ENCODE results near the gene AGMAT.

The AGMAT gene

GRCh38 chr1:15626269-15626950 lies 41.6 kb upstream of the AGMAT start:
- no peak for TF ChIP-seq REST (IDR thresholded peaks at IDR 0.05; ENCODE audit: insufficient read depth in 1 of 2, low read depth in 2 of 2, low read length in 2 of 2)
- no peak for TF ChIP-seq TAF1 (IDR thresholded peaks at IDR 0.05; ENCODE audit: borderline replicate concordance, insufficient read depth, low read length)
- TF ChIP-seq SIN3A (IDR thresholded peaks at IDR 0.05; ENCODE audit: borderline replicate concordance, insufficient read depth, low read length): no peak
- TF ChIP-seq POLR2AphosphoS5 (IDR thresholded peaks at IDR 0.05; ENCODE audit: low read depth, low read length): no peak
- TF ChIP-seq FOXP2 (optimal IDR thresholded peaks at IDR 0.05; ENCODE audit: borderline replicate concordance, extremely low read depth, extremely low read length, insufficient read depth): no peak

- no peak for TF ChIP-seq FOXP2 (optimal IDR thresholded peaks at IDR 0.05; ENCODE audit: borderline replicate concordance, extremely low read depth, extremely low read length, insufficient read depth)
- TF ChIP-seq SIN3A (IDR thresholded peaks at IDR 0.05; ENCODE audit: borderline replicate concordance, insufficient read depth, low read length): no peak
- TF ChIP-seq TAF1 (IDR thresholded peaks at IDR 0.05; ENCODE audit: borderline replicate concordance, insufficient read depth, low read length): no peak
- no peak for TF ChIP-seq POLR2AphosphoS5 (IDR thresholded peaks at IDR 0.05; ENCODE audit: low read depth, low read length)
- no peak for TF ChIP-seq REST (IDR thresholded peaks at IDR 0.05; ENCODE audit: insufficient read depth in 1 of 2, low read depth in 2 of 2, low read length in 2 of 2)
Observed at GRCh38 chr1:15625056-15625917, 40.4 kb upstream of the AGMAT start.

GRCh38 chr1:15624133-15624714 lies 39.4 kb upstream of the AGMAT start:
- TF ChIP-seq REST (IDR thresholded peaks at IDR 0.05; ENCODE audit: insufficient read depth in 1 of 2, low read depth in 2 of 2, low read length in 2 of 2) (no peak), POLR2AphosphoS5 (IDR thresholded peaks at IDR 0.05; ENCODE audit: low read depth, low read length) (no peak), SIN3A (IDR thresholded peaks at IDR 0.05; ENCODE audit: borderline replicate concordance, insufficient read depth, low read length) (no peak), FOXP2 (optimal IDR thresholded peaks at IDR 0.05; ENCODE audit: borderline replicate concordance, extremely low read depth, extremely low read length, insufficient read depth) (no peak), TAF1 (IDR thresholded peaks at IDR 0.05; ENCODE audit: borderline replicate concordance, insufficient read depth, low read length) (no peak)

DNA sequence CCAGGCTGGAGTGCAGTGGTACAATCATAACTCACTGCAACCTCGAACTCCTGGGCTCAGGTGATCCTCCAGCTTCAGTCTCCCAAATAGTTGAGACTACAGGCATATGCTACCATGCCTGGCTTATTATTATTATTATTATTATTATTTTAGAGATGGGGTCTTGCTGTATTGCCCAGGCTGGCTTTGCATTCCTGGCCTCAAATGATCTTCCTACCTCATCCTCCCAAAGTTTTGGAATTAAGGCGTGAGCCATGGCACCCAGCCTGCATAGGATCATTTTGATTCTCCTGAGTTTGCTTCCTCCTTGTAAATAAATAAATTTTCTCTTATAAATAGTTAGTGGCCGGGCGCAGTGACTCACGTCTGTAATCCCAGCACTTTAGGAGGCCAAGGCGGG lies 38.6 kb upstream of the AGMAT start:
- TF ChIP-seq FOXP2 (optimal IDR thresholded peaks at IDR 0.05; ENCODE audit: borderline replicate concordance, extremely low read depth, extremely low read length, insufficient read depth): no peak
- TF ChIP-seq POLR2AphosphoS5 (IDR thresholded peaks at IDR 0.05; ENCODE audit: low read depth, low read length): no peak
- TF ChIP-seq TAF1 (IDR thresholded peaks at IDR 0.05; ENCODE audit: borderline replicate concordance, insufficient read depth, low read length): no peak
- no peak for TF ChIP-seq REST (IDR thresholded peaks at IDR 0.05; ENCODE audit: insufficient read depth in 1 of 2, low read depth in 2 of 2, low read length in 2 of 2)
- TF ChIP-seq SIN3A (IDR thresholded peaks at IDR 0.05; ENCODE audit: borderline replicate concordance, insufficient read depth, low read length): no peak
